NOMO-1 (cell line): ENCODE results near the gene VPS39.

Source experiments
- DNase-seq, 2 experiments: peaks; one replicate each; lab custom pipeline; 2025; ENCODE audit not compliant: unreplicated experiment in 2 of 2; lab: John Stamatoyannopoulos, UW

VPS39 gene

DNA sequence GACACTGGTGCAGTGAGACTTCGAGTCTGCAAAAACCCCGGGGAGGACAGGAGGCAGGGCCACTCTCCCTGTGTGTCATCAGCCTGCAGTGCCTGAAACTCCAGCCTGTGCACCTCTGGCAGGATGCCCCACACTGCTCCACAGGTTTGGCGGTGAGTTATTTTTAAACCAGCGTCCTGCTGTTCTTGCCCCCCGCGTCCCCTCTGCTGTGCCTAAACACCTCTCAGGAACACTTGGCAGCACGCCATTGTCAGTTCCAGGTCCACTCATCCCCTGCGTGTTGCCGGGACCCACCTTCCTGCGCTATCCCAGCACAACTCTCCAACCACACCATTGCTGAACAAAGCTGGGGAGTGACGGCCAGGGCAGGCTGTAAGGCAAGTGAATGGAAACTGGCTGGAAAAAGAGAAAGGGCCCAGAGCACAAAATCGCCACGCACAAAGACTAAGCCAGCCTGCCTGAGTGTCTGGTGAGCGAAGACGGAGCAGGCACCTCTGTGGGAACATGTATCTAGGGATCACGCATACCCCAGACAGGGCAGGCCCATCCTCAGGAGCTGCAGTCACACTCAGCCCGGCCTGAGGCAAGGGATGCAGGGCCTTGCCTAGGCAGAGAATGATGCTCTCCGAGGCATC lies 48.6 kb downstream of the VPS39 start:
- no peak for DNase-seq

DNA sequence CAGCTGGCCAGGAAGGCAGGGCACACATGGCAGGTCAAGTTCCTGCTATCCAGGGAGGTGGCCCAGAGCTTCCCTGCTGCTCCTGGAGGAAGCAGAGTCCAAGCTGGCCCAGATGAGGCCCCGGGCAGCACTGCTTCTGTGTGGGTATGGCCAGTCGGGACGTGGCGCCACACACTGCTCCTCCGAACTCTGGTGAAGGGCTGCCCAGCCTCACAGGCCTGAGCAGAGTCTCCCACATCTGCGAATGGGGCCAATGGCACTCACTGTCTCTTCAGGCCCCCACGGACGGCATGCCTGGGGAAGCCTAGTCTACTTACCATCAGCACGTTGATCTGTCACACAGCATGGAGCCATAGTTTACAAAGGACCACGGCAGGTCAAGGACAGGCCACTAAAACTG lies 49.2 kb downstream of the VPS39 start:
- no peak for DNase-seq

DNA sequence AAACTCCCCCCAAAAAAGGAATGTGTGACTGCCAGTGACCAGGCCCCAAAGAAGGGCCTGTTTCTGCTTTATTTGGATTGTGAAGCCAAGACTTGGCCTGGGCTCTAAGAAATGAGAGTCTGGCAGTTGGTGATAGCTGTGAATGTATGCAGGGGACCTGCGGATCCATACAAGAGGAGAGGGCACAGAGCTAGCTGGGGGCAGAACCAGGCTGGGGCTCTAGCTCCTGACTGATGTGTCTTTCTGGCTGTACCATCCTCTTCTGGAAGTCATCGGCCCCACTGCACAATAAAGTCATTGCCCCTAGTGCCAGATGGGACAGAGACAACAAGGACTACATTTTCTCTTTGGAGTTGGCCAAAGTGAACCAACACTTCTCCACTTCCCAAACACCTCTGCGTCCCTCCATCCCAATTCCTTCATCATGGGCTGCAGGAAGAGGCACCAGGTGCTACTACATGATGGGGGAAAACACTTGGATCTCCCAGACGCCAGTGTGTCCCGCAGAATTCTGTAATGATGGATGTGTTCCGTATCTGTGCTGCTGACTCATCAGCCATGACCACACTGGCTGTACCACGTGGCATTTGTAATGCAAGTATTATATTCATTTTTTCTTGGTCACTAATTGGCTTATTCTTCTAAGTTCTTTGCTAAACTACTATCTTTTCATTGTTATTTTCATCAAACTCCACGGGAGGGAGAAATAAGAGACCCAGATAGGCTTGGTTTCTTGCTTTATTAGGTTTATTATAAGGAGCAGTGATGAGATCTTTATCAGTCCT lies 49.9 kb downstream of the VPS39 start:
- DNase-seq: peak in 1 of 2 experiments; percentile 11

DNA sequence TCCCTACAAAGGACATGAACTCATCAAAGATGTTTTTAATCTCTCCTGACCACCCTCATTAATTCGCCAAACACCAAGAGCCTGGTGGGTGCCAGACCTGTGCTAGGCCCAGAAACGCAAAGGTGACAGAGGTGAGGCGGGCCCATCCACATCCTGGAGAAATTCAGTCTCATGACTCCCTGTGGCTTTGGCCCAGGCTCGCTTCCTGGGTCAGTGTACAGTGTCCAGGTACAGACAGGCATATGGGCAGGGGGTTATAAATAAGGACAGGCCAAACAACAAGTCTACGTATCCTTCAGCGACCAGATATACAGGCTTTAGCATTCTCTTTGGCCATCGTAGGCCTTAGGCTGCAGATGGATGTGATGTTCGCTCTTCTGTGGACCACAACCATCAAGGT lies 50.7 kb downstream of the VPS39 start:
- DNase-seq: no peak

DNA sequence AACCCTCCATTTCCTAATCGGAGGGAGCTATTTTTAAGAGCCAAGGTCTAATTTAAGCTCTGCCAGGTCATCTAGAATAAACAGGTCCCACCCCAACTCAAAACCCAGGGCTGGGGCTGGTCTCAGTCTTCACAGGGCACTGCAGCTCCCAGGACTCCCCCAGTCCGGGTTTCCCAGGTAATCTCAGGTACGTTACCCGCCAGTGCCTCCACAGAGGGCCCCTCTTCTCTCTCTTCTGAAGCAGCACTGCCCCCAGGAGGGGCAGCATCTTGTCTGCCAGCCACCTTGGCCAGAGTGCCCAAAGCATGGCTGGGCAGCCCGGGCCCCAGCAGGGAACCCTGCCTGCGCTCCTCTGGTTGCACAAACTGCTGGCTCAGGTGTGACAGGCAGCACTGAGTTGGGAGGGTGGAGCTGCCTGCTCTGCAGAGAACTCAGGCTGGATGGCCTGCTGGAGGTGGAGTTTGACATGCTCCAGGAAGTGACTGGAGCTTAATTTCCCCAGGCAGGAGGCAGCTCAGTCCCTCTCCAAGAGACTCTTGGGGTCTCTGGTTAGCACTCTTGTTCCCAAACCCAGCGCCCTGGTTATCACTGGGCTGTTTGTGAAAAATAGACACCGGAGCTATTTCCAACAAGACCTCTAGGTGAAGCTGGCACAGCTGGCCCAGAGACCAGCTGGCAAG lies 51.7 kb downstream of the VPS39 start, which contains the start of gene PLA2G4F:
TSS of gene PLA2G4F (minus strand) at position 394 of the 680 bp plus-strand sequence. CDS start at position 307, 87 bp downstream.
- DNase-seq: no peak

DNA sequence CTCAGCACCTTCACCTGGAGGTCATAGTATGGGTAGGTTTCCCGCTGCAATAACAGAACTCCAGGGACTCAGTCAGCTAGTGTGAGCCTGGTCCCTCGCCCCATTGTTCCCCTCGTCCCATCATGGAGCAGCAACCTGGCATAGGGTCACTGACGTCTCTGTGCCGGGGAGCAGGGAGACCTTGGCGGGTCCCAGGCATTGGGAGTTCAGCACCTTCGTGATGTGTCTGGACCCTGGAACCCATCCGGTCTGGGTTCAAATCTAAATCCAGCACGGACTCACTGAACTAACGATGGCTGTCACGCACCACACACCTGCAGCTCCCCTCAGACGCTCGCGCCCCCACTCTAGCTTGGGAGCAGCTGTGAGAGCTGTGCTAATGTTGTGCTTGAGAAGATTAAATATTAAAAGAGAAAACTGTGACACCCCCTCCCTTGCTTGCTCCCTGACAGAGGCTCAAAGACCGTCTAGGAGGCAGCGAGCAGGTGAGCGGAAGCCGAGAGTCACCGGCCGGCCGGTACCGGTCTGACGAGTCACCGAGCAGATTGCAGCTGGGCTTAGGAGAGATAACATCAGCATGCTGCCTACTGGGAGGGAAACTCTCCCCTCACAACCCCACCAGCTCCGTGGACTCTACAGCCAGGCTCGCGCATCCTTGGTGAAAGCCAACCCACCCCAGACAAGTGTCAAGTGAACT lies 52.4 kb downstream of the VPS39 start:
- DNase-seq: no peak

DNA sequence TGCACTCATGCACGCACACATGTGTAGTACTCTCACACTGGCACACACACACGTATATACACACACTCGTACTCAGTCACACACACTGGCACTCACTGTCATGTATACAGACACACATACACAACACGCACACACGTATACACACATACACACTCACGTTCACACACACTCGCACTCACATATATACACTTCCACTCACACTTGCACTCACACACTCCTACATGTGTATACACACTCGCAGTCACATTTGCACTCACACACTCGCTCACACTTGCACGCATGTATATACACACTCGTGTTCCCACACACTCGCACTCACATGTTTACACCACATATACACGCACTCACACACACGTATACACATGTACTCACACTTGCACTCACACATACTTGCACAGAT lies 53.1 kb downstream of the VPS39 start:
- no peak for DNase-seq

DNA sequence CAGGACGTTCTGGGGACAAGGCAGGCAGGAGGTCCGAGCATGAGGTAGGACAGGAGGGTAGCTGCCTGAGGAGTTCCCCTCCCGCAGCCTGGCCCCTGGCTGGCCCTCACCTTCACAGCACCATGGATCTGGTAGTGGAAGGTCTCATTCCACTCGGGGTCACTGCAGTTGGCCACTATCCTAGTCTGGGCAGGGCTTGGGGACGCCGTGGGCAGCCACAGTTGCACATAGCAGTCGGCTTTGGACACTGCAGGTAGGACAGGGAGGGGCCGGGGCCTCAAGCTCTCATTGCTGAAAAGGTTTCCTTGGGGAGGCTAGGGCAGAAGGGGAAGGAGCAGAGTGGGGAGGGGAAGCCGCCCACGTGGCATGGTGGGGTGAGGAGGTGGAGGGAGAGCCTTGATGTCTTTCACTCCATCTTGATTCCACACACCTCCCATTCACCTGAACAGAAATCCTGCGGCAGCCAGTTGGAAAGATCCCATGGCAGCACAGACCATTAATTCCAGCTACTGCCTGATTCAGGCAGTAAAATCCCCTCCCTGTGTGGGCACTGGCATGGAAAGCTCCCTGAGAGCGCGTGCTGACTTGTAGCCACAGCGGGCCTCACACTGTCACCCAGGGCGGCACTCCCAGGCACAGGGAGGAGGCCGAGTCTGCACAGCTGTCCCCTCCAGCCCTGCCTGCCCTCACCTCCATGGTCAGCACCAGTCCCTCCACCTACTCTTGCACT lies 53.7 kb downstream of the VPS39 start:
- DNase-seq: no peak

DNA sequence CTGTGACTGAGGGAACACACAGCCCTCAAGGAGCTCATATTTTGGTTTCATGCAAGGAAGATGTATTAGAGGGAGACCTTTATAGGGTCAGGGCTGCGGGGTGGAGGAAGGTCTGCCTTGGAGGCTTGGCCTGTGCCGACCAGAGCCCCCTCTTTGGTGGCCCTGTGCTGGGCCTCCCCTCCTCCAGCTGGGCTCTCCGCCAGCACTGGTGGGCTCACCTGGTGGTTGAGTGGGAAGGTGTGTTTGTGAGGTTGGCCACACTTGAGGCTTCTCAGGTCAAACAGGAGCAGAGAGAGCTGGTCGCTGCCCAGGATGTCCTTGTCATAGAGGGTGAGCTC lies 54.3 kb downstream of the VPS39 start:
- DNase-seq: no peak

DNA sequence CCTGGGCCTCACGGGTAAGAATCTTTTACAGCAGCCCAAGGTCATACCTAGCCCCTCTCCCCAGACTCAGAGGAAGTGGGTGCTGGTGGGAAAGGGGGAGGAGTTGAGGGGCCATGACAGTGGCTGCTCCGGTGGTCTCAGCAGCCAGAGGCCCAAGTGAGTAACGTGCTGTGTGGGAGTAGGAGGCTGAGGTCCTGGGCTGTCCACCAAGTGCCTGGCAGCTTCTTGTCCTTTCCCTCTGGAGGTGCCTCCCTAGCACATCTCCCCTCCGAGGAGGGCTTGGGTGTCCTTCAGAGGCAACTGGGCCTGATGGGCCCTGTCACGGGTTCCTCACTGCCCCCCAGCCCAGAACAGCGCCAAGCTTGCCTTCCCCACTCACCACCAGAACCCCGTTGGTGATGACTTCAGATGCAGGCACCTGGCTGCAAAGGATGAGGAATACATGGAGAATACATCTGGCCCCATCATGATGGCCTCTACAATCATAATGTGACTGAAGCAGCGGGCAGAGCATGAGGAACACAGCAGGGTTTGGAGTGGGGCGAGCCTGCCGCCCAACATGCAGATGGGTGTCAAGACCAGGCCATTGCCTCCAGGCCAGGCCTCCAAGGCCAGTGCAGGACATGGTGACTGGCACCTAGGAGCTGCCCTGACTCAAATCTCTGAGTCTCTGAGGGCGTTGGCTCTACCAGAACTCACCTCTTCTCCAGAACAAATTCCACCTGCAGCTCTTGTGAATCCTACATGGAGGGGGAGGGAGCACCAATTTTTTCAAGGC lies 55.0 kb downstream of the VPS39 start:
- no peak for DNase-seq

DNA sequence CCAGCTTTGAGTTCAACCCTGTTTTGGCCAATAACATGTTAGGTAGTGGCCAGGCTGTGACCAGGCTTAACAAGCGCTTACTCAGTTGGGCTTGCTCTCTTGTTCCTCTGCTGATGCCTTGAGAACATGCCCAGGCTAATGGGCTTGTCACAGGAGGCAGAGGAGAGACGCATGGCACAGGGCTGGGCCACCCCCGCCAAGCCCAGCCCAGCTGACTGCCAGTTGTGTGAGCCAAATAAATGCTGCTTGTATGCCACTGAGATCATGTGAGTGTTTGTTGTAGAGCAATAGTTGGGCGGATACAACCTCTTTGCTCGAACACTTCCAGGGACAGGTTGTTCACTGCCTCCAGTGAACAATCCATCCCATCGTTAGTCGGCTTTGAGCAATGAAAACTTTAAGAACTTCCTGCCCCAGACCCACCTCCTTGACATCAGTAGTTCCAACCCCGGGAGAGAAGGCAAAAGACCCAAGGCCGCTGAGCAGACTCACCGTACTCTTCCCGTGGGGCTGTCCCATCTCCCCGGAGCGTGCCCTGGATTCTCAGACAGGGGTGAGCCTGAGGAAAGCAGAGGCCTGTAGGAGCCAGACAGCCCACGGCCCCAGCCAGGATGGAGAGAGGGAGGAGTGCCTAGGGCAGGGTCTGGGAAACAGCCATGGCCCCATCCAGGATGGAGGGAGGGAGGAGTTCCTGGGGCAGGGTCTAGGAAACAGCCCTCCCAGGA lies 55.7 kb downstream of the VPS39 start:
- no peak for DNase-seq

DNA sequence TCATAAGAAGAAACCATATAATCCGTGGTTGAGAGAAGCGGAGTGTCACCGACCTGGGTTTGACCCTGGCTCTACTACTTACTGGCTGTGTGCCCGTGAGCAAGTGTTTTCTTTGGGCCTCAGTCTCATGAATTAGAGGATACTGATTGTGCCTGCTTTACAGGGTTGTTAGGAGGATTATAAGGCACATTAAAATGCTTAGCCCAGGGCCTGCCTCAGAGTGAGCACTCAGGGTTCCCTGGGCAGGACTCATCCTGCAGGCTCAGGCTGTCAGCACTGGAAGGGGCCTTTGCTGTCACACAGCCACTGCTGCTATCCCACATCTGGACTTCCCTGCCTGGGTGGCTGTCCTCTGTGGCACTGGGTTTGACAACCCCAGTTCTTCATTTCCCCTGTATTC lies 56.4 kb downstream of the VPS39 start:
- DNase-seq: no peak

DNA sequence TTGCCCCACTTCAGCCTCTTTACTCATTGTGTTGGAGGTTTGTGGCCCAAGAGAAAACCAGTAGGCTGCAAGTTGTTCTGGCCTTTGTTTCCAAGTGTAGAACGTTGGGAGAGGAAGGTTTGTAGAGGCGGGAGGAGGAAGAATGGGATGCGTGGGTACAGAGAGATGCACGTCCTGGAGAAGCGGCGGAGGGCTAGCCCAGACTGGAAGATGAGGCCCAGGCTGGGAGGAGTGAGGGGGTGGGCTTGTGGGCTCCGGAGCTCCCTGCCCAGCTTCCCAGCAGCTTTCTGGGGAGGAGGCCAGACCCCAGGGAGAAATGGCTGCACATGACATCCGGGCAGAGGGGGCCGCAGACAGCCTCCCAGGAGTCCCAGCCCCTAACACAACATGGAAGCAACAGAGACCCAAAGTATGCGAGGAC lies 57.0 kb downstream of the VPS39 start:
- DNase-seq: no peak

DNA sequence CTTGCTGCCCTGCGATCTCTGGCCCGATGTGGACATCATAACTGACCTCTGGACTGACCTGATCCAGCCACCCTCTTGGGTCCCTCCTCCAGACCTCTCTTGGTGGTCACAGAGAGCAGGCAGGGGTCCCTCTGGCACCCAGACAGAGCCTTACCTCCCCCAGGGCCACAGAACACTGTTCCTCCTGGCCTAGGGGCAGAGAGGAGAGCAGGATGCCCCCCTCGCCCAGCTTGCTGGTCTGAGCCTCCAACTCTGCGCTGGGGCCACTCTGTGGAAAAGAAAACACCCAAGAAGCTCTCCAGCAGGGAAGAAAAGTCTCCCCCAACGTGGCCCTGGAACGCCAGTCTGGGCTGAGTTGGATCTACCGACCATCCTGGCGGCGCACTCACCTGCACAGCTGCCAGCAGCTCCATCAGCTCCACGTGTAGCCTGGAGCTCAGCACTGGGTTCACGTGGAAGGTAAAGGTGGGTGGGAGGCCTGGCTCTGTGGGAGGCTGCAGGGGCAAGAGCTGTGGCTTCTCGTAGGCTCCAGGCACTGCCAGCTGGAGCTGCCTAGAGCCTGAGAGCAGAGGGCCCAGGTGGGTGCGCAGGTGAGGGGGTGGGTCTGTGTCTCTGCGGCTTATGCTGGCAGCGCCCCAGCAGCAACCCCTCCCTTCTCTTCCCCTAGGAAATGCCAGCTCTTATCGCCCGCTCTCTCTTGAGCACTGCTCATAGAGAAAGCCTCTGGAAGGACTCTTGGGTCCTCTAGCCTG lies 57.7 kb downstream of the VPS39 start:
- DNase-seq: no peak

DNA sequence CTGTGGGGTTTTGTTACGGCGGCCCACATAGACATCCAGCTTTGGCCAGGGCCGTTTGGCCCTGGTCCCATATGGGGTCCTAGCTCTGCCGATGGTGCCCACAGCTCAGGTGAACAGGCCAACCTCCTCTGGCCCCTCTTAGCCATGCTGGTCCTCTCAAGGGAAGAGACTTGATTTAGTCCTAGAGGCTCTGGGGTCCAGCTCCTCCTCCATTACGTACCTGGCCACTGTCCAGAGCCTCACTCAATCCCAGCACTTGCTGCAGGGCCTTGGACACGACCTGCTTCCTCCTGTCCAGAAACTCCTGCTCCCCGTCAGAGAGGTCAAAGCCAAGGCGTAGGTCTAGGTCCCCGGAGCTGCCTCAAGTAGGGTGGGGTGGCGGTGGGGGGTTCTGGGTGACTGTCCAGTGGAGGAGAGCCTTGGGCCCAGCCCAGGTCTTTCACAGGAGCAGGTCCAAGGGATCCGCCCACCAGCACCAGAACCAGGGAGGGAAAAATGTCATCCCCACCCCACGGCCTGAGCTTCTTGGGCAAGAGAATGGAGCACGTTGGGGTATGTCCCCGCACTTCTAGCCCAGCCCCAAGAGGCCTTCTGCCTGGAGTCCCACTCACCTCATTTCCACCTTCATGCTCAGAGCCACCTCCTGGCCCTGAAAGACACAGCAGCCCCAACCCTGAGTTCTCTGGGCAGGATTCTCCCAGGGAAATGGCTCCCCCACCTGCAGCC lies 58.4 kb downstream of the VPS39 start:
- no peak for DNase-seq

DNA sequence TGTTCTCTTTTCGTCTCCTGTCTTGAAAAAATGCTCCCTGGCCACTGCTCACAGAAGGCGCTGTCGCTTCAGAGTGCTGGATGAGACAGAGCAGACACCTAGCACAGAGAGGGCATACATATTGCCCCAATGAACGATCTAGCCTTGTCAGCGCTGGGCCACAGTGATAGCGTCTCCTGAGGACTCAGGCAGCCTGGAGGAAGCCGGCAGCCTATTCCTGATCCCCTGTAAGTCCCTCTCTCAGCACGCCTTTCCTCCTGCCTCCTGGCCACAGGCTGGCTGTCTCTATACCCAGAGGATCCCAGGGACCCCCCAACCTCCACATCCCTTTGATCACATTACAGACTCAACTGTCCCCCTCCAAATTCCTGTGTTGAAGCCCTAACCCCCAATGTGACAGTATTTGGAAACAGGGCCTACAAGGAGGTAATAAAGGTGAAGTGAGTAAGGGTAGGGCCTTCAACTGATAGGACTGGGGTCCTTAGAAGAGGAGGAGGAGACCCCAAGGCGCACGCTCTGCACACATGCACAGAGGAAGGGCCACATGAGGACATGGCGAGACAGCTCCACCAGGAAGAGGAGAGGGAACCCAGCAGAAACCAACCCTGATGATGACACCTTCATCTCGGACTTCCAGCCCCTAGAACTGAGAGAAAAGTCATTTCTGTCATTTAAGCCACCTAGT lies 59.2 kb downstream of the VPS39 start:
- no peak for DNase-seq

DNA sequence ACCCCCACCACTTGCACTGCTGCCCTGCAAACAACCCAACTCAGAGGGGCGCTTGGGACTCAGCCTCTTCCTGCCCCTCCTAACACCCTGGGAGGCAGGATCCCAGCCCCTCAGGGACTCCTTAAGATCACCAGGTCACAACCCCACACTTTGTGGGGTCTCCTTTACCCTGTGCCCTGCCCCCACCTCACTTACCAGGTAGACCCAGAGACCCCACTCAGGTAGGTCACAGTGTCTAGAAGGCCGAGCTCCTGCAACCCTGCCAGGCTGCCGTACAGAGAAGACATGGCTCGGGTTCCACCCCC lies 60.7 kb downstream of the VPS39 start:
- DNase-seq: no peak
